A673 (cell line): Measurements from ENCODE around the gene RAB11B. TPM values are rescaled to one million over a fixed set of nuclear protein-coding genes. Genes with fewer than 3 reads are reported as not detected.

ENCODE experiments used
- BruUV-seq: library from RNA; stranded (reverse); fragments of 400-500 nt; replicated peaks from 2 replicates; lab custom pipeline; 2021; lab: Mats Ljungman, UMichigan
- CTCF ChIA-PET: fragments of 300-600 bp; sonication (Branson Sonifier 250); formaldehyde crosslinking; loops from one replicate; lab custom pipeline; 2022; ENCODE audit warnings: antibody characterized with exemption; lab: Charles Lee
- POLR2A ChIA-PET: fragments of 300-600 bp; sonication (Branson Sonifier 250); formaldehyde crosslinking; loops from one replicate; lab custom pipeline; 2022; ENCODE audit warnings: antibody characterized with exemption; ENCODE audit not compliant: low non-redundant PET; lab: Charles Lee
- DNase-seq: peaks from one replicate; pipeline ENCODE4 v3.0.0-alpha.2; 2015; ENCODE audit warnings: low spot score
- H3K27ac ChIP-seq: fragments of 200-600 bp; sonication (generic); 2 replicates; pipeline ENCODE4 v1.5.1; 2016; ENCODE audit warnings: mixed run types, low read depth, mild to moderate bottlenecking, mixed read lengths, antibody characterized with exemption, low read length; ENCODE audit not compliant: poor library complexity, severe bottlenecking
- H3K27me3 ChIP-seq: fragments of 200-600 bp; sonication (generic); replicated peaks from 2 replicates; pipeline ENCODE4 v1.6.1; 2017; ENCODE audit warnings: mixed run types, low read depth, mild to moderate bottlenecking, mixed read lengths, antibody characterized with exemption, low read length; ENCODE audit not compliant: insufficient read depth, poor library complexity
- H3K36me3 ChIP-seq: fragments of 200-600 bp; sonication (generic); 2 replicates; pipeline ENCODE4 v1.6.1; 2016; ENCODE audit warnings: mixed run types, mild to moderate bottlenecking, mixed read lengths, antibody characterized with exemption, low read length; ENCODE audit not compliant: insufficient read depth, poor library complexity, severe bottlenecking
- H3K4me1 ChIP-seq: fragments of 200-600 bp; sonication (generic); 2 replicates; pipeline ENCODE4 v1.6.1; 2017; ENCODE audit warnings: mixed run types, mild to moderate bottlenecking, mixed read lengths, antibody characterized with exemption, low read length; ENCODE audit not compliant: insufficient read depth, poor library complexity, severe bottlenecking
- H3K4me3 ChIP-seq: fragments of 200-600 bp; sonication (generic); 2 replicates; pipeline ENCODE4 v1.5.1; 2016; ENCODE audit warnings: low read depth, mixed run types, mild to moderate bottlenecking, mixed read lengths, low read length; ENCODE audit not compliant: poor library complexity, severe bottlenecking
- H3K9me3 ChIP-seq: fragments of 200-600 bp; sonication (generic); 2 replicates; pipeline ENCODE4 v1.6.1; 2016; ENCODE audit warnings: mixed run types, low read depth, mild to moderate bottlenecking, mixed read lengths, antibody characterized with exemption, low read length; ENCODE audit not compliant: poor library complexity, severe bottlenecking
- CTCF ChIP-seq: fragments of 300-800, 200-600 bp; sonication (generic); conservative IDR thresholded peaks from 2 replicates; pipeline ENCODE4 v1.5.1; 2017; ENCODE audit warnings: low read depth, mild to moderate bottlenecking, antibody characterized with exemption, low read length, moderate library complexity, mixed read lengths
- EZH2 ChIP-seq: fragments of 200-600 bp; sonication (generic); IDR thresholded peaks from 2 replicates; pipeline ENCODE4 v1.6.1; 2017; ENCODE audit warnings: borderline replicate concordance, low read depth, mild to moderate bottlenecking, mixed read lengths, antibody characterized with exemption, low read length; ENCODE audit not compliant: poor library complexity, severe bottlenecking
- intact Hi-C: fragments of 100-400 bp; cut with micrococcal nuclease; formaldehyde crosslinking; loops from one replicate; pipeline ENCODE4 v1.10.0; 2022; ENCODE audit not compliant: unreplicated experiment
- total RNA-seq: library from RNA; stranded (reverse); gene quantifications from 2 replicates; pipeline ENCODE4 v1.2.3, GENCODE V29; 2021

The RAB11B gene
- total RNA-seq, 1 experiment from 2014 or later = 91.4 TPM

DNA sequence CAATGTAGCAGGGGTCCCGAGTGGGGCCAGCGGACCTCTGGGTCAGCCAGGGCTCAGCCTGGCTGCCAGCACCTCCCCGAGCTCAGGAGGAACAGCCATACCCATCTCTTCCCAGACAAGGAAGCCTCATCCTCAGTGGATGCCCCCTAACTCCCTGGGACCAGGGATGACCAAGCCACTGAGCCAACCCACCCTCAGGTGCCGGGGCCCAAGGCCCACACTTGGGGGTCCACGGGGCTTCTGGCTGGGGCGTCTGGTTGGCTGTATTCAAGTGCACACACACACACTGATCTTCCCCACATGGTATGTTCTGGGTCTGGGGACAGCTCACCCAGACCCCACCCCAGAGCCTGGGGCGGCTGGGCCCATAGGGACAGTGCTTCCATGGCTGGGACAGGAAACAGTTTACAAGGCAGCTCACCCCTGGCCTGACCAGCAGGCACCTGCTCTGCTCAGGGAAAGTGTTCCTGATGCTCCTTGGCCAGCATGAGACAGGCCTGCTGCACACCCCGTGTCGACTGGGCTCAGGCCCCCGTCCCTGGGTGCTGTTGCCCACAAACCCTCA, 7.7 kb downstream of the RAB11B start:
- intact Hi-C loops = loop anchor here (2.0 kb wide), 1 partner anchor 43 kb away; no protein-coding TSS in a partner anchor
- no TSS peak for BruUV-seq
- Histone ChIP-seq H3K36me3 (no peaks in the 10 kb centered on the region), H3K4me1 (peaks cover 7% of the 10 kb centered on the region), H3K27me3 (no peaks in the 10 kb centered on the region), H3K27ac (no peak overlapping the region), H3K4me3 (no peak overlapping the region), H3K9me3 (no peaks in the 10 kb centered on the region)
- POLR2A ChIA-PET = interaction anchor here (0.6 kb wide), 1 partner anchor 51 kb away, joined by 3 read pairs; no protein-coding TSS in a partner anchor
- no peak for DNase-seq
- CTCF ChIA-PET = no interaction called here
- TF ChIP-seq CTCF (no peak), EZH2 (no peak)

DNA sequence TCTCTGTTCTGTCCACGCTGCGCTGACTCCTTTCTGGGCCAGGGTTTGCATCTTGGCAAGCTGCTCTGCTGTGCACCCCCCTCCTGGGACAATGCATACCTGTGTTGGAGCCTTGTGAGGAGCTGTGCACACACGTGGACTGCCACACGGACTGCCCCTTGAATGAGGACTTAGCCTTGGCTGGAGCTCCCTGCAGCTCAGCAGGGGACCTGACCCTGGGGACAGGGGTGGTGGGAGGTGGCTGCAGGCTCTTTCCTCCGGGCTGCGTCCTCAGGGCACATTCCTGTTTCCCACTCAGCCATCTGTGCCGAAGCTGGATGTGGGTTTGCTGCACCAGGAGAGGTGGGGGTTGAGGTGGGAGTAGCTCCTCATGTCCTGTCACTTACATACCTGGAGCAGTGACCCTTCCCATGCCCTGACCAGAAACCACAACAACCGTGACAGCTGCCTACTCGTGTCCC, 8.2 kb downstream of the RAB11B start:
- Histone ChIP-seq H3K4me3 (no peak overlapping the region), H3K27ac (no peak overlapping the region), H3K27me3 (no peaks in the 10 kb centered on the region), H3K9me3 (no peaks in the 10 kb centered on the region), H3K36me3 (no peaks in the 10 kb centered on the region), H3K4me1 (peaks cover 7% of the 10 kb centered on the region)
- intact Hi-C loops = no loop called here
- DNase-seq = no peak
- CTCF ChIA-PET = no interaction called here
- no peak for TF ChIP-seq EZH2
- no peak for TF ChIP-seq CTCF
- BruUV-seq = no TSS peak
- POLR2A ChIA-PET = no interaction called here

GRCh38 chr19:8399681-8400188, 9.6 kb downstream of the RAB11B start:
- TF ChIP-seq EZH2 (no peak), CTCF (no peak)
- intact Hi-C loops = no loop called here
- ChIA-PET POLR2A (no interaction called here), CTCF (no interaction called here)
- H3K4me1 ChIP-seq = peaks cover 7% of the 10 kb centered on the region
- no peaks in the 10 kb centered on the region for H3K9me3 ChIP-seq
- H3K36me3 ChIP-seq = peaks cover 3% of the 10 kb centered on the region
- BruUV-seq = no TSS peak
- H3K27ac ChIP-seq = no peak overlapping the region
- no peak for DNase-seq
- H3K27me3 ChIP-seq = no peaks in the 10 kb centered on the region
- H3K4me3 ChIP-seq = no peak overlapping the region
